Measurements from ENCODE around the gene OR1A1. TPM values are rescaled to one million over a fixed set of nuclear protein-coding genes. Genes with fewer than 3 reads are reported as not detected.
"Not testable (repeated sequence)": the region's sequence is repeated elsewhere in the genome, so short reads cannot be mapped to it uniquely, and the experiment has no call there.

The OR1A1 gene
- total RNA-seq, 1 experiment from 2014 or later = not detected

GRCh38 chr17:3249013-3249412 is 41.5 kb downstream of the OR1A1 start:
- DNase-seq; H3K27me3 ChIP-seq (ENCODE audit: control insufficient read depth, insufficient read depth, low read length); H3K4me3 ChIP-seq (ENCODE audit: insufficient read depth, low read depth, low read length): not testable (repeated sequence)

GRCh38 chr17:3256575-3256974 is 49.1 kb downstream of the OR1A1 start:
- no peaks in the 10 kb centered on the region for H3K27me3 ChIP-seq (ENCODE audit: control insufficient read depth, insufficient read depth, low read length)
- no peaks in the 10 kb centered on the region for H3K36me3 ChIP-seq (replicated peaks; ENCODE audit: control insufficient read depth, insufficient read depth, low read length)
- H3K4me3 ChIP-seq (ENCODE audit: insufficient read depth, low read depth, low read length) = no peak overlapping the region
- DNase-seq = no peak

More at GRCh38 chr17:3249013-3249412, 41.5 kb downstream of the OR1A1 start:
- not testable (repeated sequence) for H3K36me3 ChIP-seq (replicated peaks; ENCODE audit: control insufficient read depth, insufficient read depth, low read length)

- no peaks in the 10 kb centered on the region for H3K36me3 ChIP-seq (replicated peaks; ENCODE audit: control insufficient read depth, insufficient read depth, low read length)
- no peak overlapping the region for H3K4me3 ChIP-seq (ENCODE audit: insufficient read depth, low read depth, low read length)
- no peaks in the 10 kb centered on the region for H3K27me3 ChIP-seq (ENCODE audit: control insufficient read depth, insufficient read depth, low read length)
- DNase-seq = no peak
Measured at GRCh38 chr17:3260163-3260562, 52.7 kb downstream of the OR1A1 start.

- Histone ChIP-seq H3K36me3 (replicated peaks; ENCODE audit: control insufficient read depth, insufficient read depth, low read length) (no peaks in the 10 kb centered on the region), H3K4me3 (ENCODE audit: insufficient read depth, low read depth, low read length) (no peak overlapping the region), H3K27me3 (ENCODE audit: control insufficient read depth, insufficient read depth, low read length) (no peaks in the 10 kb centered on the region)
- no peak for DNase-seq
Measured at GRCh38 chr17:3260600-3260999, 53.1 kb downstream of the OR1A1 start.

Other genes starting within 250 kb of the OR1A1 start
- gene OR1D5, start 144.1 kb upstream of the OR1A1 start, total RNA-seq (2014; rRNA removed; shearing (Covaris generic)) = not detected in 2 replicates
- not detected in 2 replicates for gene OR1D2, start 103.2 kb upstream of the OR1A1 start, total RNA-seq (2014; rRNA removed; shearing (Covaris generic))
- not detected in 2 replicates for gene OR1G1, start 80.1 kb upstream of the OR1A1 start, total RNA-seq (2014; rRNA removed; shearing (Covaris generic))
- gene OR1A2, start 10.1 kb upstream of the OR1A1 start, total RNA-seq (2014; rRNA removed; shearing (Covaris generic)) = not detected in 2 replicates
- not detected in 2 replicates for gene OR3A1, start 90.7 kb downstream of the OR1A1 start, total RNA-seq (2014; rRNA removed; shearing (Covaris generic))
- not detected in 2 replicates for gene OR3A2, start 178.6 kb downstream of the OR1A1 start, total RNA-seq (2014; rRNA removed; shearing (Covaris generic))
- gene OR1E1, start 190.7 kb downstream of the OR1A1 start, total RNA-seq (2014; rRNA removed; shearing (Covaris generic)) = not detected in 2 replicates
- not detected in 2 replicates for gene OR3A3, start 203.7 kb downstream of the OR1A1 start, total RNA-seq (2014; rRNA removed; shearing (Covaris generic))
- not detected in 2 replicates for gene OR1E2, start 226.2 kb downstream of the OR1A1 start, total RNA-seq (2014; rRNA removed; shearing (Covaris generic))

Measured in H7 (cell line).